Measurements from ENCODE around the gene ZCCHC9.
"Not testable (repeated sequence)": the region's sequence is repeated elsewhere in the genome, so short reads cannot be mapped to it uniquely, and the experiment has no call there.

Gene ZCCHC9

DNA sequence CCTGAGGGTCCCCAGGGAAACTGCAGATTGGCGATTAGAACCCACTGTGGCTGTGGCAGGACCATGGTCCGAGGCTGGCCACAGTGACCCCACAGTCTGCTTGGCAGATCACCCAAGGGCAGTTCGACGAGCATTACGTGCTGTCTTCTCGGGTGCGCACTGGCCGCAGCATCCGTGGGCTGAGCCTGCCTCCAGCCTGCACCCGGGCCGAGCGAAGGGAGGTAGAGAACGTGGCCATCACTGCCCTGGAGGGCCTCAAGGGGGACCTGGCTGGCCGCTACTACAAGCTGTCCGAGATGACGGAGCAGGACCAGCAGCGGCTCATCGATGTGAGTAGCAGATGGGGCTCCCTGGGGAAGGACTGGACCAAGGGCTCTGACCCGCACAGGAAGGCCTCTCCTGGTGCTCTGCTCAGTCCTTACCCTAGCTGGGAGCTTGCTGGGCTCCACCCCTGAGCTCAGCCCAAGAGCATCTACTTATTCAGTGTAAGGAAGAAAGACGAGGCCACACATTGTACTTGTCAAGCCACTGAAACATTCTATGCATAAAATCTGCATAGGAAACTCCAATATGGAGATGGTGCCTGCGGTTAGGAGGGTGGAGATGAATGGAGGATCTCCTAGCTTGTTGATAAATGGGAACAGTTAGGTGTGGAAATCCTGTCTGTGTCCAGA lies 46.4 kb upstream of the ZCCHC9 start:
- Histone ChIP-seq H4K91ac (ENCODE audit: low read depth, low read length, poor library complexity) (no peak overlapping the region), H3K4ac (ENCODE audit: low read length) (no peak overlapping the region), H3K4me2 (ENCODE audit: insufficient read depth, low read length, poor library complexity, severe bottlenecking) (no peak overlapping the region), H3K9me3 (replicated peaks in 1 of 2; ENCODE audit: control insufficient read depth in 2 of 2, insufficient read depth in 1 of 2, low read depth in 1 of 2, low read length in 2 of 2) (peaks cover 3 to 16% of the 10 kb centered on the region in 2 donors), H3K9ac (ENCODE audit: low read depth, low read length, poor library complexity) (no peak overlapping the region), H3K18ac (ENCODE audit: low read length) (no peak overlapping the region), H3K79me1 (ENCODE audit: low read depth, low read length) (peaks cover 5% of the 10 kb centered on the region), H3K23ac (ENCODE audit: low read depth, low read length, poor library complexity) (peak overlapping the region; percentile 11), H2AK5ac (ENCODE audit: low read depth, low read length) (no peak overlapping the region), H3K27me3 (ENCODE audit: control insufficient read depth in 3 of 3, insufficient read depth in 3 of 3, low read depth in 1 of 3, low read length in 3 of 3) (no peaks in the 10 kb centered on the region), H2AFZ (ENCODE audit: low read length) (no peak overlapping the region), H2BK5ac (ENCODE audit: low read length) (no peak overlapping the region), H3K4me3 (ENCODE audit: low read length in 2 of 2) (no peak overlapping the region), H2BK12ac (ENCODE audit: low read length) (no peak overlapping the region), H3K14ac (ENCODE audit: low read length) (no peak overlapping the region), H3K27ac (replicated peaks; ENCODE audit: low read length) (no peak overlapping the region), H2BK120ac (ENCODE audit: low read depth, low read length) (no peak overlapping the region), H4K8ac (ENCODE audit: low read depth, low read length) (no peak overlapping the region), H3K36me3 (replicated peaks in 1 of 2; ENCODE audit: control insufficient read depth in 2 of 2, insufficient read depth in 2 of 2, low read length in 2 of 2) (peaks cover 0 to 10% of the 10 kb centered on the region in 2 donors), H2BK15ac (ENCODE audit: low read length) (no peak overlapping the region), H3K4me1 (ENCODE audit: control insufficient read depth in 2 of 2, insufficient read depth in 1 of 2, low read depth in 1 of 2, low read length in 2 of 2) (peaks cover 0 to 4% of the 10 kb centered on the region in 2 donors)
- WGBS, 2 donors (ENCODE audit: extremely low coverage in 2 of 2, insufficient read length in 2 of 2, insufficient replicate concordance in 1 of 2) = no CpG with 5 or more reads among the region's 21 CpGs
- DNase-seq (ENCODE audit: low spot score) = no peak

DNA sequence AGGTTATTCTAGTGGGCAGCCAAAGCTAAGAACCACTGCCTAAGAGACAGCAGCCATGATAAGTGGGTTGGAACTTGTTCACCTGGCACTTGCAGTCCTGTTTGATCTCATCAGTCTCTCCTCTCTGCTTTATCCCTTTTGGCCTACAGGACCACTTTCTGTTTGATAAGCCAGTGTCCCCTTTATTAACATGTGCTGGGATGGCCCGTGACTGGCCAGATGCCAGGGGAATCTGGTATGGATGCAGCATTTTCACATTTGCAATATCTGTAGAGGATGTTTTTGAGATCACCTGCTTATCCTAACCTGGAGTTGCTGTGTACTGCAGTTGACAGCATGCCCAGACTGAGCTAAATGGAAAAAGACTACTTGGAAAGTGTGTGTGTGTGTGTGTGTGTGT lies 44.6 kb upstream of the ZCCHC9 start:
- Histone ChIP-seq H2BK5ac (ENCODE audit: low read length) (no peak overlapping the region), H4K91ac (ENCODE audit: low read depth, low read length, poor library complexity) (no peak overlapping the region), H3K4ac (ENCODE audit: low read length) (no peak overlapping the region), H3K27me3 (ENCODE audit: control insufficient read depth in 3 of 3, insufficient read depth in 3 of 3, low read depth in 1 of 3, low read length in 3 of 3) (no peaks in the 10 kb centered on the region), H2AK5ac (ENCODE audit: low read depth, low read length) (no peak overlapping the region), H3K9ac (ENCODE audit: low read depth, low read length, poor library complexity) (no peak overlapping the region), H3K4me1 (ENCODE audit: control insufficient read depth in 2 of 2, insufficient read depth in 1 of 2, low read depth in 1 of 2, low read length in 2 of 2) (peaks cover 0 to 4% of the 10 kb centered on the region in 2 donors), H3K4me3 (ENCODE audit: low read length in 2 of 2) (no peak overlapping the region), H3K18ac (ENCODE audit: low read length) (no peak overlapping the region), H3K14ac (ENCODE audit: low read length) (no peak overlapping the region), H3K79me1 (ENCODE audit: low read depth, low read length) (peaks cover 5% of the 10 kb centered on the region), H3K36me3 (replicated peaks in 1 of 2; ENCODE audit: control insufficient read depth in 2 of 2, insufficient read depth in 2 of 2, low read length in 2 of 2) (peaks cover 0 to 4% of the 10 kb centered on the region in 2 donors), H3K27ac (replicated peaks; ENCODE audit: low read length) (no peak overlapping the region), H2BK12ac (ENCODE audit: low read length) (no peak overlapping the region), H3K23ac (ENCODE audit: low read depth, low read length, poor library complexity) (no peak overlapping the region), H2BK15ac (ENCODE audit: low read length) (no peak overlapping the region), H3K4me2 (ENCODE audit: insufficient read depth, low read length, poor library complexity, severe bottlenecking) (no peak overlapping the region), H4K8ac (ENCODE audit: low read depth, low read length) (no peak overlapping the region), H3K9me3 (replicated peaks in 1 of 2; ENCODE audit: control insufficient read depth in 2 of 2, insufficient read depth in 1 of 2, low read depth in 1 of 2, low read length in 2 of 2) (peaks cover 0 to 3% of the 10 kb centered on the region in 2 donors), H2BK120ac (ENCODE audit: low read depth, low read length) (no peak overlapping the region), H2AFZ (ENCODE audit: low read length) (no peak overlapping the region)
- WGBS, 2 donors (ENCODE audit: extremely low coverage in 2 of 2, insufficient read length in 2 of 2, insufficient replicate concordance in 1 of 2) = no CpG with 5 or more reads among the region's 1 CpG
- DNase-seq (ENCODE audit: low spot score) = no peak

DNA sequence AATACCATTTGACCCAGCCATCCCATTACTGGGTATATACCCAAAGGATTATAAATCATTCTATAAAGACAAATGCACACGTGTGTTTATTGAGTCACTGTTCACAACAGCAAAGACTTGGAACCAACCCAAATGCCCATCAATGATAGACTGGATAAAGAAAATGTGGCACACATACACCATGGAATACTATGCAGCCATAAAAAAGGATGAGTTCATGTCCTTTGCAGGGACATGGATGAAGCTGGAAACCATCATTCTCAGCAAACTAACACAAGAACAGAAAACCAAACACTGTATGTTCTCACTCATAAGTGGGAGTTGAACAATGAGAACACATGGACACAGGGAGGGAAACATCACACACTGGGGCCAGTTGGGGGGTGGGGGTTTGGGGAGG lies 38.6 kb upstream of the ZCCHC9 start:
- WGBS, 2 donors (ENCODE audit: extremely low coverage in 2 of 2, insufficient read length in 2 of 2, insufficient replicate concordance in 1 of 2) = no CpG with 5 or more reads among the region's 1 CpG
- not testable (repeated sequence) for H3K4me1 ChIP-seq (ENCODE audit: control insufficient read depth in 2 of 2, insufficient read depth in 1 of 2, low read depth in 1 of 2, low read length in 2 of 2); H3K14ac ChIP-seq (ENCODE audit: low read length); H3K23ac ChIP-seq (ENCODE audit: low read depth, low read length, poor library complexity); H3K27me3 ChIP-seq (ENCODE audit: control insufficient read depth in 3 of 3, insufficient read depth in 3 of 3, low read depth in 1 of 3, low read length in 3 of 3); H3K4ac ChIP-seq (ENCODE audit: low read length); H3K4me3 ChIP-seq (ENCODE audit: low read length in 2 of 2); H2BK15ac ChIP-seq (ENCODE audit: low read length); H3K18ac ChIP-seq (ENCODE audit: low read length); H2BK12ac ChIP-seq (ENCODE audit: low read length); H3K27ac ChIP-seq (replicated peaks; ENCODE audit: low read length); H3K9ac ChIP-seq (ENCODE audit: low read depth, low read length, poor library complexity); H3K4me2 ChIP-seq (ENCODE audit: insufficient read depth, low read length, poor library complexity, severe bottlenecking); H2BK120ac ChIP-seq (ENCODE audit: low read depth, low read length); H3K9me3 ChIP-seq (replicated peaks in 1 of 2; ENCODE audit: control insufficient read depth in 2 of 2, insufficient read depth in 1 of 2, low read depth in 1 of 2, low read length in 2 of 2); DNase-seq (ENCODE audit: low spot score); H2AK5ac ChIP-seq (ENCODE audit: low read depth, low read length); H4K8ac ChIP-seq (ENCODE audit: low read depth, low read length); H2AFZ ChIP-seq (ENCODE audit: low read length); H2BK5ac ChIP-seq (ENCODE audit: low read length); H3K79me1 ChIP-seq (ENCODE audit: low read depth, low read length); H3K36me3 ChIP-seq (replicated peaks in 1 of 2; ENCODE audit: control insufficient read depth in 2 of 2, insufficient read depth in 2 of 2, low read length in 2 of 2); H4K91ac ChIP-seq (ENCODE audit: low read depth, low read length, poor library complexity)

DNA sequence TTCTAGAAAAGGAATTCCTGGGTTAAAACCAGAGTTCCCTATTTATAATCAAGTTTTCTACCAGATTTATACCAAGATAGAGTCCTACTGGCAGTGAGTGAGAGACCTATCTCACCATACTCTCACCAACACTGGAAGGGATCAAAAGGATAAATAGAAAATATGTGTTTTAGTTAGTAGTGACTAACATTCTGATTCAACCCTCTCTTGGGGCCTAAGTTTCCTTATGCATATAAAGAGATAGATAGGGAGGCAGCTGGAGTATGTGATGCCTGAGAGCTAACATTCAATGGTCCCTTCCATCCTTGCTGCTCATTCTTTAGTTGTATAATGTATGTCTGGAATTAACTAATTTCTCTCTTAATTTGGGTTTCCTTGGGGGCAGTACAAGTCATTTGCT lies 36.3 kb upstream of the ZCCHC9 start:
- Histone ChIP-seq H3K4ac (ENCODE audit: low read length) (no peak overlapping the region), H3K9ac (ENCODE audit: low read depth, low read length, poor library complexity) (no peak overlapping the region), H4K91ac (ENCODE audit: low read depth, low read length, poor library complexity) (no peak overlapping the region), H3K23ac (ENCODE audit: low read depth, low read length, poor library complexity) (no peak overlapping the region), H3K27ac (replicated peaks; ENCODE audit: low read length) (no peak overlapping the region), H3K14ac (ENCODE audit: low read length) (no peak overlapping the region), H2BK12ac (ENCODE audit: low read length) (no peak overlapping the region), H3K36me3 (replicated peaks in 1 of 2; ENCODE audit: control insufficient read depth in 2 of 2, insufficient read depth in 2 of 2, low read length in 2 of 2) (no peaks in the 10 kb centered on the region), H3K4me3 (ENCODE audit: low read length in 2 of 2) (no peak overlapping the region), H4K8ac (ENCODE audit: low read depth, low read length) (no peak overlapping the region), H3K18ac (ENCODE audit: low read length) (no peak overlapping the region), H2BK5ac (ENCODE audit: low read length) (no peak overlapping the region), H2BK15ac (ENCODE audit: low read length) (no peak overlapping the region), H2AK5ac (ENCODE audit: low read depth, low read length) (no peak overlapping the region), H3K27me3 (ENCODE audit: control insufficient read depth in 3 of 3, insufficient read depth in 3 of 3, low read depth in 1 of 3, low read length in 3 of 3) (no peaks in the 10 kb centered on the region), H3K4me2 (ENCODE audit: insufficient read depth, low read length, poor library complexity, severe bottlenecking) (no peak overlapping the region), H2AFZ (ENCODE audit: low read length) (no peak overlapping the region), H3K9me3 (replicated peaks in 1 of 2; ENCODE audit: control insufficient read depth in 2 of 2, insufficient read depth in 1 of 2, low read depth in 1 of 2, low read length in 2 of 2) (no peaks in the 10 kb centered on the region), H3K4me1 (ENCODE audit: control insufficient read depth in 2 of 2, insufficient read depth in 1 of 2, low read depth in 1 of 2, low read length in 2 of 2) (peaks cover 0 to 1% of the 10 kb centered on the region in 2 donors), H3K79me1 (ENCODE audit: low read depth, low read length) (no peaks in the 10 kb centered on the region), H2BK120ac (ENCODE audit: low read depth, low read length) (no peak overlapping the region)
- no peak for DNase-seq (ENCODE audit: low spot score)

Data from neuronal stem cell (in vitro differentiated cells).